Right lobe of liver (tissue), 4 donors: Measurements from ENCODE around the gene RNF113A.
"Not testable (repeated sequence)": the region's sequence is repeated elsewhere in the genome, so short reads cannot be mapped to it uniquely, and the experiment has no call there.

Experiments
- CTCF ChIP-seq, 4 donors: fragments of 200-600 bp in 3 of 4; fragments of 450-650 bp in 1 of 4; IDR thresholded peaks; one replicate each; pipeline versions ENCODE4 v1.5.1 to v1.8.0; 2016 to 2022; ENCODE audit warnings: antibody characterized with exemption in 4 of 4, mild to moderate bottlenecking in 2 of 4
- POLR2A ChIP-seq: fragments of 450-650 bp; IDR thresholded peaks from one replicate; pipeline ENCODE4 v1.6.1; 2017; ENCODE audit warnings: antibody characterized with exemption, mild to moderate bottlenecking
- donor health status: DM: no; HTN: no; CAD: no.
- donor health status: DM: no; HTN: no; CAD: no.
- donor health status: DM: no; HTN: yes; CAD: no.

- not testable (repeated sequence) for TF ChIP-seq CTCF (IDR thresholded peaks at IDR 0.05); POLR2A
These were observed 19.1 kb upstream of the RNF113A start for GRCh38 chrX:119890626-119891025.
